A549 (cell line): ENCODE measurements around the gene SMCO4.

Experiments used
- MYC ChIP-seq: IDR thresholded peaks from 2 replicates; pipeline ENCODE4 v1.6.1; 2012; ENCODE audit warnings: mild to moderate bottlenecking, inconsistent platforms, low read length, improper control_type of control experiment, borderline replicate concordance
- NR3C1 ChIP-seq: fragments of >200 bp; sonication (Bioruptor Twin); formaldehyde crosslinking; IDR thresholded peaks from 3 replicates; pipeline ENCODE4 v1.6.1; 2017
- POLR2A ChIP-seq: IDR thresholded peaks from 2 replicates; pipeline ENCODE4 v1.6.1; 2012; ENCODE audit warnings: mild to moderate bottlenecking, low read length
- TF ChIP-seq, protein P1 (sequence below): fragments of >200 bp; sonication (Bioruptor Twin); formaldehyde crosslinking; IDR thresholded peaks from 3 replicates; pipeline ENCODE4 v1.5.1; 2016
- TF ChIP-seq, protein P2 (sequence below): fragments of 450-650 bp; IDR thresholded peaks from 2 replicates; pipeline ENCODE4 v1.6.1; 2014; ENCODE audit warnings: antibody characterized with exemption
- TF ChIP-seq, protein P3 (sequence below): fragments of 200-600 bp; sonication (generic); IDR thresholded peaks from 2 replicates; pipeline ENCODE4 v1.6.1; 2016; ENCODE audit warnings: antibody characterized with exemption, mild to moderate bottlenecking, moderate library complexity

DNA sequence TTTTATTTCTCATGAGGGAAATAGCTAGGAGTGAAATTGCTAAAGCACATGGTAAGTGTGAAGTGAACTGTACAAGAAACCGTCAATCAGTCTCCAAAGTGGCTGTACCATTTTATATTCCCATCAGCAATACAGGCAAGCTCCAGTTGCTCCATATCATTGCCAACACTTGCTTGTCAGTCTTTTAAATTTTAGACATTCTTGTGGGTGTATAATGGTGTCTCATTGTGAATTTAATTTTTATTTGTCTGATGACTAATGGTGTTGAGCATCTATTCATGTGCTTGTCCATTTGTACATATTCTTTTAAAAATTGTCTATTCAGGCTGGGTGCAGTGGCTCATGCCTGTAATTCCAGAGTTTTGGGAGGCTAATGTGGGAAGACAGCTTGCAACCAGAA, 34.1 kb upstream of the SMCO4 start:
- TF ChIP-seq MYC (no peak), POLR2A (no peak), NR3C1 (no peak)
- TF ChIP-seq, protein P1, sequence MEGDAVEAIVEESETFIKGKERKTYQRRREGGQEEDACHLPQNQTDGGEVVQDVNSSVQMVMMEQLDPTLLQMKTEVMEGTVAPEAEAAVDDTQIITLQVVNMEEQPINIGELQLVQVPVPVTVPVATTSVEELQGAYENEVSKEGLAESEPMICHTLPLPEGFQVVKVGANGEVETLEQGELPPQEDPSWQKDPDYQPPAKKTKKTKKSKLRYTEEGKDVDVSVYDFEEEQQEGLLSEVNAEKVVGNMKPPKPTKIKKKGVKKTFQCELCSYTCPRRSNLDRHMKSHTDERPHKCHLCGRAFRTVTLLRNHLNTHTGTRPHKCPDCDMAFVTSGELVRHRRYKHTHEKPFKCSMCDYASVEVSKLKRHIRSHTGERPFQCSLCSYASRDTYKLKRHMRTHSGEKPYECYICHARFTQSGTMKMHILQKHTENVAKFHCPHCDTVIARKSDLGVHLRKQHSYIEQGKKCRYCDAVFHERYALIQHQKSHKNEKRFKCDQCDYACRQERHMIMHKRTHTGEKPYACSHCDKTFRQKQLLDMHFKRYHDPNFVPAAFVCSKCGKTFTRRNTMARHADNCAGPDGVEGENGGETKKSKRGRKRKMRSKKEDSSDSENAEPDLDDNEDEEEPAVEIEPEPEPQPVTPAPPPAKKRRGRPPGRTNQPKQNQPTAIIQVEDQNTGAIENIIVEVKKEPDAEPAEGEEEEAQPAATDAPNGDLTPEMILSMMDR: no peak
- TF ChIP-seq, protein P2, sequence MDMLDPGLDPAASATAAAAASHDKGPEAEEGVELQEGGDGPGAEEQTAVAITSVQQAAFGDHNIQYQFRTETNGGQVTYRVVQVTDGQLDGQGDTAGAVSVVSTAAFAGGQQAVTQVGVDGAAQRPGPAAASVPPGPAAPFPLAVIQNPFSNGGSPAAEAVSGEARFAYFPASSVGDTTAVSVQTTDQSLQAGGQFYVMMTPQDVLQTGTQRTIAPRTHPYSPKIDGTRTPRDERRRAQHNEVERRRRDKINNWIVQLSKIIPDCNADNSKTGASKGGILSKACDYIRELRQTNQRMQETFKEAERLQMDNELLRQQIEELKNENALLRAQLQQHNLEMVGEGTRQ: no peak
- TF ChIP-seq, protein P3, sequence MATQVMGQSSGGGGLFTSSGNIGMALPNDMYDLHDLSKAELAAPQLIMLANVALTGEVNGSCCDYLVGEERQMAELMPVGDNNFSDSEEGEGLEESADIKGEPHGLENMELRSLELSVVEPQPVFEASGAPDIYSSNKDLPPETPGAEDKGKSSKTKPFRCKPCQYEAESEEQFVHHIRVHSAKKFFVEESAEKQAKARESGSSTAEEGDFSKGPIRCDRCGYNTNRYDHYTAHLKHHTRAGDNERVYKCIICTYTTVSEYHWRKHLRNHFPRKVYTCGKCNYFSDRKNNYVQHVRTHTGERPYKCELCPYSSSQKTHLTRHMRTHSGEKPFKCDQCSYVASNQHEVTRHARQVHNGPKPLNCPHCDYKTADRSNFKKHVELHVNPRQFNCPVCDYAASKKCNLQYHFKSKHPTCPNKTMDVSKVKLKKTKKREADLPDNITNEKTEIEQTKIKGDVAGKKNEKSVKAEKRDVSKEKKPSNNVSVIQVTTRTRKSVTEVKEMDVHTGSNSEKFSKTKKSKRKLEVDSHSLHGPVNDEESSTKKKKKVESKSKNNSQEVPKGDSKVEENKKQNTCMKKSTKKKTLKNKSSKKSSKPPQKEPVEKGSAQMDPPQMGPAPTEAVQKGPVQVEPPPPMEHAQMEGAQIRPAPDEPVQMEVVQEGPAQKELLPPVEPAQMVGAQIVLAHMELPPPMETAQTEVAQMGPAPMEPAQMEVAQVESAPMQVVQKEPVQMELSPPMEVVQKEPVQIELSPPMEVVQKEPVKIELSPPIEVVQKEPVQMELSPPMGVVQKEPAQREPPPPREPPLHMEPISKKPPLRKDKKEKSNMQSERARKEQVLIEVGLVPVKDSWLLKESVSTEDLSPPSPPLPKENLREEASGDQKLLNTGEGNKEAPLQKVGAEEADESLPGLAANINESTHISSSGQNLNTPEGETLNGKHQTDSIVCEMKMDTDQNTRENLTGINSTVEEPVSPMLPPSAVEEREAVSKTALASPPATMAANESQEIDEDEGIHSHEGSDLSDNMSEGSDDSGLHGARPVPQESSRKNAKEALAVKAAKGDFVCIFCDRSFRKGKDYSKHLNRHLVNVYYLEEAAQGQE: no peak
